Measurements from ENCODE around the gene EZH1. TPM values are rescaled to one million over a fixed set of nuclear protein-coding genes. Genes with fewer than 3 reads are reported as not detected.
A peak's percentile ranks its signal among the peaks of the same experiment; 100 is the strongest.

The EZH1 gene
- total RNA-seq, 1 experiment from 2014 or later: 22.4 TPM

DNA sequence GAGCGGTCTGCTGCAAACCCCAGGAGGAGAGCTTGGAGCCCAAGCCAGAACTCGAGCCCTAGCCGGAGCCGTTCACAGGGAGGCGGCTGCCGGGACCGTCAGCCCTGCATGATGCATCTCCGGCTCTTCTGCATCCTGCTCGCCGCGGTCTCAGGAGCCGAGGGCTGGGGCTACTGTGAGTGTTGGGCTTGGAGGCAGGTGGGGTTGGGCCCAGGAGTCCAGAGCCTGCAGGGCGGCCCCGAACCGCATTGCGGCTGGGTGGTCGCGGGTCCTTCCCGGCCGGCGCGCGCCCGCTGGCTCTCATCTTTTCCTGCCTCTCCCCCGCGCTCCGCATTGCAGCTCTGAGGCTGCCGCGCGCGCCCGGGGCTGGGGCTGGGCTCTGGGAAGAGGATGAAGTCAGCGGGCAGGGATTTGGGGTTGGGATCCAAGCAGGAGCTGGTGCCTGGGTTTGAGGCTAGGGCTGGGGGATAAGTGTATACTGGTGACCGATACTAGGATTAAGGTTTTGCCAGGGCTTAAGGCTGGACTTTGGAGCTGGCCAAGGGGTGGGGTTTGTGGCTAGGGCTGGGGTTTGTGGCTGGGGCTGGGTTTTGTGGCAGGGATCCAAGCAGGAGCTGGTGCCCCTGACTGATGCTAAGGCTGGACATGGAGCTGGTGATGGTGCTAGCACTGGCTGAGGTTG is 62.0 kb downstream of the EZH1 start:
- H3K4me1 Mint-ChIP-seq: peaks cover 45% of the 10 kb centered on the region
- peak overlapping the region; percentile 80 for H3K4me3 Mint-ChIP-seq
- ChIA-PET CTCF (interaction anchor here (0.6 to 2.5 kb wide), 25 partner anchors 9 to 499 kb away, joined by 3 to 51 read pairs (median 5); partner anchors contain the start of genes BECN1, PSMC3IP, RAMP2 and RETREG3), POLR2A (interaction anchor here (0.5 to 1.8 kb wide), 10 partner anchors 12 to 1003 kb away, joined by 3 to 7 read pairs (median 3); no protein-coding TSS in a partner anchor)
- TF ChIP-seq, protein P1, sequence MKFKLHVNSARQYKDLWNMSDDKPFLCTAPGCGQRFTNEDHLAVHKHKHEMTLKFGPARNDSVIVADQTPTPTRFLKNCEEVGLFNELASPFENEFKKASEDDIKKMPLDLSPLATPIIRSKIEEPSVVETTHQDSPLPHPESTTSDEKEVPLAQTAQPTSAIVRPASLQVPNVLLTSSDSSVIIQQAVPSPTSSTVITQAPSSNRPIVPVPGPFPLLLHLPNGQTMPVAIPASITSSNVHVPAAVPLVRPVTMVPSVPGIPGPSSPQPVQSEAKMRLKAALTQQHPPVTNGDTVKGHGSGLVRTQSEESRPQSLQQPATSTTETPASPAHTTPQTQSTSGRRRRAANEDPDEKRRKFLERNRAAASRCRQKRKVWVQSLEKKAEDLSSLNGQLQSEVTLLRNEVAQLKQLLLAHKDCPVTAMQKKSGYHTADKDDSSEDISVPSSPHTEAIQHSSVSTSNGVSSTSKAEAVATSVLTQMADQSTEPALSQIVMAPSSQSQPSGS (CRISPR knock-in tag; IDR thresholded peaks at IDR 0.05; ENCODE audit: borderline replicate concordance, low read depth): no peak
- TF ChIP-seq, protein P2, sequence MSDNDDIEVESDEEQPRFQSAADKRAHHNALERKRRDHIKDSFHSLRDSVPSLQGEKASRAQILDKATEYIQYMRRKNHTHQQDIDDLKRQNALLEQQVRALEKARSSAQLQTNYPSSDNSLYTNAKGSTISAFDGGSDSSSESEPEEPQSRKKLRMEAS (CRISPR knock-in tag; IDR thresholded peaks at IDR 0.05): peak; percentile 21
- TF ChIP-seq FOXP1 (CRISPR knock-in tag; IDR thresholded peaks at IDR 0.05; ENCODE audit: borderline replicate concordance): peak; percentile 57; the same call in 1 of the 2 replicates
- TF ChIP-seq ELF4 (CRISPR knock-in tag; IDR thresholded peaks at IDR 0.05; ENCODE audit: low read depth): no peak
- TF ChIP-seq, protein P3, sequence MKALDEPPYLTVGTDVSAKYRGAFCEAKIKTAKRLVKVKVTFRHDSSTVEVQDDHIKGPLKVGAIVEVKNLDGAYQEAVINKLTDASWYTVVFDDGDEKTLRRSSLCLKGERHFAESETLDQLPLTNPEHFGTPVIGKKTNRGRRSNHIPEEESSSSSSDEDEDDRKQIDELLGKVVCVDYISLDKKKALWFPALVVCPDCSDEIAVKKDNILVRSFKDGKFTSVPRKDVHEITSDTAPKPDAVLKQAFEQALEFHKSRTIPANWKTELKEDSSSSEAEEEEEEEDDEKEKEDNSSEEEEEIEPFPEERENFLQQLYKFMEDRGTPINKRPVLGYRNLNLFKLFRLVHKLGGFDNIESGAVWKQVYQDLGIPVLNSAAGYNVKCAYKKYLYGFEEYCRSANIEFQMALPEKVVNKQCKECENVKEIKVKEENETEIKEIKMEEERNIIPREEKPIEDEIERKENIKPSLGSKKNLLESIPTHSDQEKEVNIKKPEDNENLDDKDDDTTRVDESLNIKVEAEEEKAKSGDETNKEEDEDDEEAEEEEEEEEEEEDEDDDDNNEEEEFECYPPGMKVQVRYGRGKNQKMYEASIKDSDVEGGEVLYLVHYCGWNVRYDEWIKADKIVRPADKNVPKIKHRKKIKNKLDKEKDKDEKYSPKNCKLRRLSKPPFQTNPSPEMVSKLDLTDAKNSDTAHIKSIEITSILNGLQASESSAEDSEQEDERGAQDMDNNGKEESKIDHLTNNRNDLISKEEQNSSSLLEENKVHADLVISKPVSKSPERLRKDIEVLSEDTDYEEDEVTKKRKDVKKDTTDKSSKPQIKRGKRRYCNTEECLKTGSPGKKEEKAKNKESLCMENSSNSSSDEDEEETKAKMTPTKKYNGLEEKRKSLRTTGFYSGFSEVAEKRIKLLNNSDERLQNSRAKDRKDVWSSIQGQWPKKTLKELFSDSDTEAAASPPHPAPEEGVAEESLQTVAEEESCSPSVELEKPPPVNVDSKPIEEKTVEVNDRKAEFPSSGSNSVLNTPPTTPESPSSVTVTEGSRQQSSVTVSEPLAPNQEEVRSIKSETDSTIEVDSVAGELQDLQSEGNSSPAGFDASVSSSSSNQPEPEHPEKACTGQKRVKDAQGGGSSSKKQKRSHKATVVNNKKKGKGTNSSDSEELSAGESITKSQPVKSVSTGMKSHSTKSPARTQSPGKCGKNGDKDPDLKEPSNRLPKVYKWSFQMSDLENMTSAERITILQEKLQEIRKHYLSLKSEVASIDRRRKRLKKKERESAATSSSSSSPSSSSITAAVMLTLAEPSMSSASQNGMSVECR (CRISPR knock-in tag; IDR thresholded peaks at IDR 0.05; ENCODE audit: borderline replicate concordance): peak; percentile 43; the same call in 1 of the 2 replicates
- no peak for TF ChIP-seq CREB1 (CRISPR knock-in tag; IDR thresholded peaks at IDR 0.05)
- no peak for TF ChIP-seq ZNF671 (CRISPR knock-in tag; IDR thresholded peaks at IDR 0.05)
- TF ChIP-seq TEAD1 (CRISPR knock-in tag; IDR thresholded peaks at IDR 0.05): 0 out of 2 replicates have a peak, but pooled peaks have one; percentile 10
- no peak for TF ChIP-seq SP1 (CRISPR knock-in tag; conservative IDR thresholded peaks at IDR 0.05)
- no peak overlapping the region for H3K27ac Mint-ChIP-seq
- no peaks in the 10 kb centered on the region for H3K9me3 Mint-ChIP-seq
- H3K27me3 Mint-ChIP-seq (ENCODE audit: low read depth): peaks cover 22% of the 10 kb centered on the region
- ATAC-seq: peak; percentile 3
- H3K36me3 Mint-ChIP-seq: peaks cover 14% of the 10 kb centered on the region; the same call in 1 of the 2 replicates
- DNase-seq (ENCODE audit: low spot score): peak; percentile 69

DNA sequence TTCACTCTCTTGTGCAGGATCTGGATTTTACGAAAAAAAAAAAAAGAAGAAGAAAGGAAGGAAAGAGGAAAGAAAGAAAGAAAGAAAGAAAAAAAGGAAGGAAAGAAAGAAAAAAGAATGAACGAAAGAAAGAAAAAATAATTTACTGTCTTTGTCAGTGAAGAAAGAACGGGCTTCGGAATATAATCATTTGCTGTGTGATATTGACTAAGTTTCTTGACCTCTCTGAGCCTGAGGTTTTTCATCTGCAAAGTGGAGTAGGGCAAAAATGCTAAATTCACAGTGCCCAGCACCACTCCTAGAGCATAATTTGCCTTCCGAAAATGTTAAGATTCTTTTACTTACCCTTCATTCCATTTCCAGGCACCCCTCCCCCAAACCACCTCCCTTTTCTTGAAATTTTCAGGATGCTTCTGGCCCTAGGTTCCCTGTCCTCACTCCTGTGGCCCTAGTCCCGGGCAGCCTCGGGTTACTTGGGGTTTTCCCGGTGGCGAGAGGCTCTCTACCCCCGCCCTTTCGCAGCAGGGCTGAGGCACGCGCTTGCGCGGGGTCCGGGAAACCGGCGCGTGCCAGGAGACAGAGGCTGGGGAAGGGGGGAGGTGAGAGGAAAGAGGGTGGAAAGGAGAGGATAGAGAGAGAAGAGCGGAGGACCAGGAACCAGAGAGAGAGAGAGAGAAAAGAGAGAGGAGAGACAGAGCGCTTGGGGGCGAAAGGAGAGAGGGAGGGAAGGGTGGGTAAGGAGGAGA is 62.7 kb downstream of the EZH1 start, which contains the start of gene CNTNAP1:
CNTNAP1 (plus strand) TSS at position 556 of the 746 bp plus-strand sequence. CDS start 299 bp downstream, outside the sequence.
- ATAC-seq (peak; percentile 3), DNase-seq (ENCODE audit: low spot score) (peak; percentile 73)
- H3K4me3 Mint-ChIP-seq: peak within 1 kb of the TSS; percentile 80
- H3K27me3 Mint-ChIP-seq (ENCODE audit: low read depth): peaks cover 22% of the 10 kb centered on the region
- H3K4me1 Mint-ChIP-seq: peaks cover 45% of the 10 kb centered on the region
- H3K27ac Mint-ChIP-seq: peak within 1 kb of the TSS; percentile 82
- H3K9me3 Mint-ChIP-seq: no peaks in the 10 kb centered on the region
- ChIA-PET CTCF (interaction anchor here (0.6 to 2.5 kb wide), 16 partner anchors 8 to 142 kb away, joined by 3 to 51 read pairs (median 8); partner anchors contain the start of genes BECN1, PSMC3IP, RAMP2 and RETREG3), POLR2A (interaction anchor here (1.3 to 1.8 kb wide), 3 partner anchors 11 to 105 kb away, joined by 3 to 6 read pairs (median 4); no protein-coding TSS in a partner anchor)
- H3K36me3 Mint-ChIP-seq: peaks cover 14% of the 10 kb centered on the region; the same call in 1 of the 2 replicates
- TF ChIP-seq, protein P4, sequence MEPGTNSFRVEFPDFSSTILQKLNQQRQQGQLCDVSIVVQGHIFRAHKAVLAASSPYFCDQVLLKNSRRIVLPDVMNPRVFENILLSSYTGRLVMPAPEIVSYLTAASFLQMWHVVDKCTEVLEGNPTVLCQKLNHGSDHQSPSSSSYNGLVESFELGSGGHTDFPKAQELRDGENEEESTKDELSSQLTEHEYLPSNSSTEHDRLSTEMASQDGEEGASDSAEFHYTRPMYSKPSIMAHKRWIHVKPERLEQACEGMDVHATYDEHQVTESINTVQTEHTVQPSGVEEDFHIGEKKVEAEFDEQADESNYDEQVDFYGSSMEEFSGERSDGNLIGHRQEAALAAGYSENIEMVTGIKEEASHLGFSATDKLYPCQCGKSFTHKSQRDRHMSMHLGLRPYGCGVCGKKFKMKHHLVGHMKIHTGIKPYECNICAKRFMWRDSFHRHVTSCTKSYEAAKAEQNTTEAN (CRISPR knock-in tag; IDR thresholded peaks at IDR 0.05): no peak
- TF ChIP-seq TCF7 (CRISPR knock-in tag; IDR thresholded peaks at IDR 0.05; ENCODE audit: low read depth) (no peak), NFE2L1 (CRISPR knock-in tag; IDR thresholded peaks at IDR 0.05) (no peak), ETV6 (CRISPR knock-in tag; IDR thresholded peaks at IDR 0.05) (no peak), TEAD1 (CRISPR knock-in tag; IDR thresholded peaks at IDR 0.05) (no peak), OVOL2 (CRISPR knock-in tag; IDR thresholded peaks at IDR 0.05; ENCODE audit: borderline replicate concordance) (no peak), ZNF671 (CRISPR knock-in tag; IDR thresholded peaks at IDR 0.05) (no peak), ZNF121 (CRISPR knock-in tag; IDR thresholded peaks at IDR 0.05) (no peak)
- TF ChIP-seq, protein P2 (CRISPR knock-in tag; IDR thresholded peaks at IDR 0.05): peak; percentile 74; the same call in 1 of the 2 replicates
- TF ChIP-seq, protein P5, sequence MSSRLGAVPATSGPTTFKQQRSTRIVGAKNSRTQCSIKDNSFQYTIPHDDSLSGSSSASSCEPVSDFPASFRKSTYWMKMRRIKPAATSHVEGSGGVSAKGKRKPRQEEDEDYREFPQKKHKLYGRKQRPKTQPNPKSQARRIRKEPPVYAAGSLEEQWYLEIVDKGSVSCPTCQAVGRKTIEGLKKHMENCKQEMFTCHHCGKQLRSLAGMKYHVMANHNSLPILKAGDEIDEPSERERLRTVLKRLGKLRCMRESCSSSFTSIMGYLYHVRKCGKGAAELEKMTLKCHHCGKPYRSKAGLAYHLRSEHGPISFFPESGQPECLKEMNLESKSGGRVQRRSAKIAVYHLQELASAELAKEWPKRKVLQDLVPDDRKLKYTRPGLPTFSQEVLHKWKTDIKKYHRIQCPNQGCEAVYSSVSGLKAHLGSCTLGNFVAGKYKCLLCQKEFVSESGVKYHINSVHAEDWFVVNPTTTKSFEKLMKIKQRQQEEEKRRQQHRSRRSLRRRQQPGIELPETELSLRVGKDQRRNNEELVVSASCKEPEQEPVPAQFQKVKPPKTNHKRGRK (CRISPR knock-in tag; IDR thresholded peaks at IDR 0.05; ENCODE audit: borderline replicate concordance): peak; percentile 52; the same call in 1 of the 2 replicates
- TF ChIP-seq, protein P6, sequence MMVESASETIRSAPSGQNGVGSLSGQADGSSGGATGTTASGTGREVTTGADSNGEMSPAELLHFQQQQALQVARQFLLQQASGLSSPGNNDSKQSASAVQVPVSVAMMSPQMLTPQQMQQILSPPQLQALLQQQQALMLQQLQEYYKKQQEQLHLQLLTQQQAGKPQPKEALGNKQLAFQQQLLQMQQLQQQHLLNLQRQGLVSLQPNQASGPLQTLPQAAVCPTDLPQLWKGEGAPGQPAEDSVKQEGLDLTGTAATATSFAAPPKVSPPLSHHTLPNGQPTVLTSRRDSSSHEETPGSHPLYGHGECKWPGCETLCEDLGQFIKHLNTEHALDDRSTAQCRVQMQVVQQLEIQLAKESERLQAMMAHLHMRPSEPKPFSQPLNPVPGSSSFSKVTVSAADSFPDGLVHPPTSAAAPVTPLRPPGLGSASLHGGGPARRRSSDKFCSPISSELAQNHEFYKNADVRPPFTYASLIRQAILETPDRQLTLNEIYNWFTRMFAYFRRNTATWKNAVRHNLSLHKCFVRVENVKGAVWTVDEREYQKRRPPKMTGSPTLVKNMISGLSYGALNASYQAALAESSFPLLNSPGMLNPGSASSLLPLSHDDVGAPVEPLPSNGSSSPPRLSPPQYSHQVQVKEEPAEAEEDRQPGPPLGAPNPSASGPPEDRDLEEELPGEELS (CRISPR knock-in tag; IDR thresholded peaks at IDR 0.05): 0 out of 2 replicates have a peak, but pooled peaks have one; percentile 23
- TF ChIP-seq, protein P7, sequence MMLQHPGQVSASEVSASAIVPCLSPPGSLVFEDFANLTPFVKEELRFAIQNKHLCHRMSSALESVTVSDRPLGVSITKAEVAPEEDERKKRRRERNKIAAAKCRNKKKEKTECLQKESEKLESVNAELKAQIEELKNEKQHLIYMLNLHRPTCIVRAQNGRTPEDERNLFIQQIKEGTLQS (CRISPR knock-in tag; conservative IDR thresholded peaks at IDR 0.05): no peak

All from WTC11 (cell line).